A549 (cell line): ENCODE results near the gene PFDN2. TPM values are rescaled to one million over a fixed set of nuclear protein-coding genes. Genes with fewer than 3 reads are reported as not detected.

ENCODE experiments used
- ATAC-seq, 2 experiments: fragments of 200-7000 bp in 1 of 2; fragments of >200 bp in 1 of 2; cut with Nextera tagmentation in 1 of 2; cut with Tn5 transposase in 1 of 2; 3 replicates each; pipeline versions ENCODE4 v1.8.0 to v1.9.1; 2018 to 2020; ENCODE audit warnings: mild to moderate bottlenecking in 1 of 2, moderate library complexity in 1 of 2
- CTCF ChIA-PET: fragments of 300-600 bp; sonication (Branson Sonifier 250); formaldehyde crosslinking; extraction: SDS; loops from one replicate; lab custom pipeline; 2021; ENCODE audit warnings: antibody characterized with exemption, inconsistent platforms; lab: Yijun Ruan, JAX
- POLR2A ChIA-PET: fragments of 350-600 bp; formaldehyde crosslinking; extraction: SDS; loops from one replicate; lab custom pipeline; 2021; ENCODE audit warnings: antibody characterized with exemption, inconsistent platforms; lab: Yijun Ruan, JAX
- DNase-seq, 2 experiments: peaks; one replicate each; pipeline versions ENCODE4 v3.0.0 to v3.0.0-alpha.2; 2011 to 2016; ENCODE audit warnings: low read depth in 1 of 2, low spot score in 1 of 2
- FAIRE-seq: peaks from 2 replicates; lab custom pipeline; 2011; peaks lifted over from hg19 to GRCh38; lab: Jason Lieb, UNC
- H3K27ac ChIP-seq, 2 experiments: fragments of >200 bp; sonication (Bioruptor Twin); formaldehyde crosslinking; 3 replicates each; pipeline ENCODE4 v1.5.1; 2016 to 2017
- H3K4me1 ChIP-seq: fragments of >200 bp; sonication (Bioruptor Twin); formaldehyde crosslinking; 3 replicates; pipeline ENCODE4 v1.6.1; 2016
- H3K4me2 ChIP-seq: fragments of >200 bp; sonication (Bioruptor Twin); formaldehyde crosslinking; 3 replicates; pipeline ENCODE4 v1.6.1; 2016
- H3K4me3 ChIP-seq: fragments of >200 bp; sonication (Bioruptor Twin); formaldehyde crosslinking; 3 replicates; pipeline ENCODE4 v1.5.1; 2016
- H3K9me3 ChIP-seq: fragments of >200 bp; sonication (Bioruptor Twin); formaldehyde crosslinking; 3 replicates; pipeline ENCODE4 v1.6.1; 2016
- BCL3 ChIP-seq: fragments of >200 bp; sonication (Bioruptor Twin); formaldehyde crosslinking; IDR thresholded peaks from 3 replicates; pipeline ENCODE4 v1.6.1; 2016
- CHD4 ChIP-seq: fragments of 200-600 bp; sonication (generic); IDR thresholded peaks from 2 replicates; pipeline ENCODE4 v1.6.1; 2016; ENCODE audit warnings: antibody characterized with exemption, mild to moderate bottlenecking, borderline replicate concordance
- CTCF ChIP-seq: fragments of >200 bp; sonication (Bioruptor Twin); formaldehyde crosslinking; IDR thresholded peaks from 3 replicates; pipeline ENCODE4 v1.5.1; 2016
- E2F6 ChIP-seq: IDR thresholded peaks from 2 replicates; pipeline ENCODE4 v1.6.1; 2012; ENCODE audit warnings: low read depth, borderline replicate concordance
- EHMT2 ChIP-seq: fragments of 200-600 bp; sonication (generic); IDR thresholded peaks from 2 replicates; pipeline ENCODE4 v1.6.1; 2016; ENCODE audit warnings: antibody characterized with exemption, low read depth, mild to moderate bottlenecking, moderate library complexity
- EP300 ChIP-seq, 2 experiments: fragments of >200 bp; sonication (Bioruptor Twin); formaldehyde crosslinking; IDR thresholded peaks; 2 replicates in 1 of 2; 3 replicates in 1 of 2; pipeline ENCODE4 v1.6.1; 2016 to 2017
- ESRRA ChIP-seq: fragments of 150-350 bp; IDR thresholded peaks from 2 replicates; pipeline ENCODE4 v1.6.1; 2014; ENCODE audit warnings: mild to moderate bottlenecking, low read length, borderline replicate concordance
- FOSB ChIP-seq: fragments of 250-450 bp; sonication (Bioruptor Pico); IDR thresholded peaks from 2 replicates; pipeline ENCODE4 v1.5.0; 2020; ENCODE audit warnings: mild to moderate bottlenecking, moderate library complexity
- FOSL2 ChIP-seq, 2 experiments: fragments of 450-650 bp in 1 of 2; fragments of >200 bp in 1 of 2; sonication (Bioruptor Twin) in 1 of 2; formaldehyde crosslinking; IDR thresholded peaks; 2 replicates each; pipeline versions ENCODE4 v1.5.0 to v1.6.1; 2016 to 2020; ENCODE audit warnings: mild to moderate bottlenecking in 1 of 2, moderate library complexity in 1 of 2
- HDAC2 ChIP-seq: fragments of 200-600 bp; sonication (generic); IDR thresholded peaks from 2 replicates; pipeline ENCODE4 v1.6.1; 2016
- HEYL ChIP-seq: fragments of 250-450 bp; sonication (Bioruptor Pico); IDR thresholded peaks from 2 replicates; pipeline ENCODE4 v1.8.0; 2021; ENCODE audit warnings: mild to moderate bottlenecking, moderate library complexity
- HOXA7 ChIP-seq: fragments of 250-450 bp; sonication (Bioruptor Pico); IDR thresholded peaks from 2 replicates; pipeline ENCODE4 v1.5.0; 2020; ENCODE audit warnings: mild to moderate bottlenecking, moderate library complexity
- KDM1A ChIP-seq: fragments of 200-600 bp; sonication (generic); IDR thresholded peaks from 2 replicates; pipeline ENCODE4 v1.6.1; 2016; ENCODE audit warnings: low read depth, mild to moderate bottlenecking
- MAFK ChIP-seq: fragments of 450-650 bp; IDR thresholded peaks from 2 replicates; pipeline ENCODE4 v1.6.1; 2014; ENCODE audit not compliant: partially characterized antibody
- MAX ChIP-seq: IDR thresholded peaks from 2 replicates; pipeline ENCODE4 v1.6.1; 2012
- MAZ ChIP-seq: fragments of 150-350 bp; IDR thresholded peaks from 2 replicates; pipeline ENCODE4 v1.6.1; 2014; ENCODE audit warnings: antibody characterized with exemption, low read depth, low read length, borderline replicate concordance
- PBX3 ChIP-seq: IDR thresholded peaks from 2 replicates; pipeline ENCODE4 v1.6.1; 2012
- POLR2A ChIP-seq: IDR thresholded peaks from 2 replicates; pipeline ENCODE4 v1.6.1; 2012; ENCODE audit warnings: mild to moderate bottlenecking, low read length
- RAD21 ChIP-seq, 2 experiments: fragments of >200 bp in 1 of 2; sonication (Bioruptor Twin) in 1 of 2; formaldehyde crosslinking in 1 of 2; IDR thresholded peaks in 1 of 2; conservative IDR thresholded peaks in 1 of 2; 2 replicates in 1 of 2; 3 replicates in 1 of 2; pipeline ENCODE4 v1.6.1; 2012 to 2018; ENCODE audit warnings: inconsistent platforms in 1 of 2
- RARB ChIP-seq: fragments of 250-450 bp; sonication (Bioruptor Pico); IDR thresholded peaks from 2 replicates; pipeline ENCODE4 v1.8.0; 2021; ENCODE audit warnings: mild to moderate bottlenecking, moderate library complexity
- RFX5 ChIP-seq: fragments of 450-650 bp; IDR thresholded peaks from 2 replicates; pipeline ENCODE4 v1.7.1; 2014; ENCODE audit warnings: antibody characterized with exemption, mild to moderate bottlenecking, moderate library complexity
- RNF2 ChIP-seq: fragments of 200-600 bp; sonication (generic); IDR thresholded peaks from 2 replicates; pipeline ENCODE4 v1.6.1; 2016; ENCODE audit warnings: low read depth, mild to moderate bottlenecking, antibody characterized with exemption, moderate library complexity, borderline replicate concordance
- SMC3 ChIP-seq: fragments of >200 bp; sonication (Bioruptor Twin); formaldehyde crosslinking; IDR thresholded peaks from 3 replicates; pipeline ENCODE4 v1.6.1; 2018; ENCODE audit warnings: inconsistent platforms
- SREBF2 ChIP-seq: fragments of 450-650 bp; IDR thresholded peaks from 2 replicates; pipeline ENCODE4 v1.6.1; 2014; ENCODE audit warnings: mild to moderate bottlenecking, moderate library complexity
- TFCP2L1 ChIP-seq: fragments of 250-450 bp; sonication (Bioruptor Pico); IDR thresholded peaks from 2 replicates; pipeline ENCODE4 v1.5.0; 2021; ENCODE audit warnings: mild to moderate bottlenecking
- TP53 ChIP-seq: fragments of 250-450 bp; sonication (Bioruptor Pico); IDR thresholded peaks from 2 replicates; pipeline ENCODE4 v1.5.0; 2021; ENCODE audit warnings: mild to moderate bottlenecking, moderate library complexity
- ZC3H11A ChIP-seq: fragments of 450-650 bp; IDR thresholded peaks from 2 replicates; pipeline ENCODE4 v1.6.1; 2014; ENCODE audit warnings: antibody characterized with exemption, mild to moderate bottlenecking
- WGBS: methylation state at CpG from one replicate; pipeline ENCODE4 v1.1.6; 2017; ENCODE audit errors: missing lambda C conversion rate; 5-methylcytosine and 5-hydroxymethylcytosine counted together
- polyA plus RNA-seq, 4 experiments: library from polyadenylated mRNA; depleted of rRNA in 3 of 4; stranded (reverse); fragments of >200 nt; fragmentation: RNase III in 1 of 4; extraction: RNeasy Plus Mini Kit Qiagen cat#74134 plus additional on column Dnase treatment in 1 of 4; gene quantifications; 2 replicates in 3 of 4; 3 replicates in 1 of 4; pipeline ENCODE4 v1.2.3, GENCODE V29; 2011 to 2017

The PFDN2 gene
- polyA plus RNA-seq, 2 of the 4 experiments (the other 2 are of a cell fraction), result 179 to 187 TPM

- TF ChIP-seq MAZ (no peak), RFX5 (no peak), HDAC2 (no peak)
These were observed 35.3 kb upstream of the PFDN2 start (continued) for GRCh38 chr1:161153176-161153575.

GRCh38 chr1:161145832-161146231, 28.0 kb upstream of the PFDN2 start:
- no peak for TF ChIP-seq MAX
- no peak overlapping the region for H3K4me2 ChIP-seq
- POLR2A ChIA-PET, result no interaction called here
- WGBS, result 82% methylated on average over 3 of the region's 3 CpGs
- no peaks in the 10 kb centered on the region for H3K9me3 ChIP-seq
- FAIRE-seq (no peak), ATAC-seq (no peak), DNase-seq (no peak)
- no peak overlapping the region for H3K27ac ChIP-seq
- no peak overlapping the region for H3K4me3 ChIP-seq
- CTCF ChIA-PET, result interaction anchor here (0.8 to 1.6 kb wide), 2 partner anchors 9 to 20 kb away, joined by 4 to 5 read pairs; partner anchors contain the start of gene PPOX
- H3K4me1 ChIP-seq, result no peaks in the 10 kb centered on the region

GRCh38 chr1:161140755-161141400, 23.0 kb upstream of the PFDN2 start:
- H3K4me3 ChIP-seq, result no peak overlapping the region
- FAIRE-seq, result no peak
- no peaks in the 10 kb centered on the region for H3K9me3 ChIP-seq
- WGBS, result 96% methylated on average over 29 of the region's 29 CpGs
- DNase-seq, result no peak
- ChIA-PET CTCF (interaction anchor here (0.7 to 3.5 kb wide), 12 partner anchors 9 to 306 kb away, joined by 3 to 13 read pairs (median 4); partner anchors contain the start of genes UFC1 and USF1), POLR2A (interaction anchor here (0.6 to 1.6 kb wide), 2 partner anchors 13 to 70 kb away, joined by 4 read pairs; partner anchors contain the start of gene UFC1)
- ATAC-seq, result no peak
- no peaks in the 10 kb centered on the region for H3K4me1 ChIP-seq
- no peak for TF ChIP-seq ESRRA
- TF ChIP-seq HOXA7, result no peak
- TF ChIP-seq EP300 (IDR thresholded peaks at IDR 0.05), result no peak
- peak; percentile 40 for TF ChIP-seq ZC3H11A
- no peak overlapping the region for H3K4me2 ChIP-seq
- H3K27ac ChIP-seq, result no peak overlapping the region

- ATAC-seq, result peak in 1 of 2 experiments; percentile 66; a peak in 3 of 6 replicates
- H3K27ac ChIP-seq, result no peak overlapping the region
- POLR2A ChIA-PET, result interaction anchor here (1.6 kb wide), 1 partner anchor 14 kb away, joined by 4 read pairs; the partner anchor contains the start of gene UFC1
- H3K9me3 ChIP-seq, result no peaks in the 10 kb centered on the region
- FAIRE-seq, result no peak
- CTCF ChIA-PET, result interaction anchor here (0.7 to 3.5 kb wide), 13 partner anchors 10 to 305 kb away, joined by 3 to 16 read pairs (median 4); partner anchors contain the start of genes KLHDC9, NIT1, PFDN2 and USF1
- 69% methylated on average over 1 of the region's 1 CpG for WGBS
- no peaks in the 10 kb centered on the region; the same call in 2 of the 3 replicates for H3K4me1 ChIP-seq
- H3K4me3 ChIP-seq, result no peak overlapping the region
- peak; percentile 35 to 44 for DNase-seq
- no peak overlapping the region for H3K4me2 ChIP-seq
- TF ChIP-seq TP53 (CRISPR knock-in tag) (no peak), RNF2 (no peak), FOSB (CRISPR knock-in tag) (no peak), RAD21 (conservative IDR thresholded peaks at IDR 0.05 in 1 of 2, IDR thresholded peaks at IDR 0.05 in 1 of 2) (peak; percentile 56 to 62), PBX3 (no peak), SREBF2 (no peak), BCL3 (no peak), RARB (CRISPR knock-in tag) (no peak), CTCF (peak; percentile 53), TFCP2L1 (CRISPR knock-in tag) (no peak), MAX (no peak), CHD4 (no peak), POLR2A (no peak), KDM1A (no peak), MAZ (no peak), HEYL (no peak), MAFK (no peak), EHMT2 (no peak), E2F6 (no peak), SMC3 (peak; percentile 37; the same call in 1 of the 3 replicates), FOSL2 (IDR thresholded peaks at IDR 0.05) (no peak), FOSL2 (CRISPR knock-in tag; IDR thresholded peaks at IDR 0.05) (no peak)
These were observed 21.9 kb upstream of the PFDN2 start for GRCh38 chr1:161139766-161140165.
